Measurements from ENCODE around the gene DCLRE1B.

Gene DCLRE1B

GRCh38 chr1:113904674-113905434 lies at the start of gene DCLRE1B, which contains the start of gene AP4B1:
TSS of gene DCLRE1B (plus strand) at chr1:113905326. CDS start at chr1:113905587, 261 bp downstream.
TSS of gene AP4B1 (minus strand) at chr1:113904799. CDS start at chr1:113904717, 82 bp downstream.
- H3K9me3 Mint-ChIP-seq: no peaks in the 10 kb centered on the region
- peak within 1 kb of the TSS; percentile 99 for H3K4me3 Mint-ChIP-seq
- H3K36me3 Mint-ChIP-seq (ENCODE audit: low read depth): peaks cover 54% of the 10 kb centered on the region
- peaks cover 57% of the 10 kb centered on the region for H3K4me1 Mint-ChIP-seq (ENCODE audit: low read depth)
- H3K27me3 Mint-ChIP-seq: no peaks in the 10 kb centered on the region
- H3K27ac Mint-ChIP-seq: peak within 1 kb of the TSS; percentile 96

GRCh38 chr1:113855630-113856400 lies 49.3 kb upstream of the DCLRE1B start:
- H3K9me3 Mint-ChIP-seq: no peaks in the 10 kb centered on the region
- H3K4me1 Mint-ChIP-seq (ENCODE audit: low read depth): peaks cover 50% of the 10 kb centered on the region
- H3K36me3 Mint-ChIP-seq (ENCODE audit: low read depth): peaks cover 69% of the 10 kb centered on the region
- H3K27ac Mint-ChIP-seq: no peak overlapping the region
- no peaks in the 10 kb centered on the region for H3K27me3 Mint-ChIP-seq
- H3K4me3 Mint-ChIP-seq: no peak overlapping the region

GRCh38 chr1:113856401-113856790 lies 48.7 kb upstream of the DCLRE1B start:
- no peaks in the 10 kb centered on the region for H3K9me3 Mint-ChIP-seq
- no peak overlapping the region for H3K4me3 Mint-ChIP-seq
- no peak overlapping the region for H3K27ac Mint-ChIP-seq
- peaks cover 49% of the 10 kb centered on the region for H3K4me1 Mint-ChIP-seq (ENCODE audit: low read depth)
- no peaks in the 10 kb centered on the region for H3K27me3 Mint-ChIP-seq
- H3K36me3 Mint-ChIP-seq (ENCODE audit: low read depth): peaks cover 68% of the 10 kb centered on the region

DNA sequence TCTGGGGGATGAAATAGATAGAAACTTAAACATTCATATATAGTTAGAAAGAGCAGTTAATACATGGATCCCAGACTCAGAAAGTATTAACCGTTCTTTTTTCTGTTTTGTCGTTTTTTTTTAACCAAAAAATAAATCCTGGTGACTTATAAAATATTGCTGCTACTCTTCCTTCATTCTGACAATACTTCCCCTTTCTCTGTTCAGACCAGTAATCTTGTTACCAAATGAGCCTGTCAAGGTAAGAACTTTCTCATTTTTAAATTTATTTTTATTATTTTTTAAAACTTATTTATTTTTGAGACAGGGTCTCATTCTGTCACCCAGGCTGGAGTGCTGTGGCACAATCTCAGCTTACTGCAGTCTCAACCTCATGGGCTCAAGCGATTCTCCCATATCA lies 47.4 kb upstream of the DCLRE1B start:
- Mint-ChIP-seq H3K4me1 (ENCODE audit: low read depth) (peaks cover 52% of the 10 kb centered on the region), H3K4me3 (no peak overlapping the region), H3K36me3 (ENCODE audit: low read depth) (peaks cover 64% of the 10 kb centered on the region), H3K27ac (no peak overlapping the region), H3K9me3 (no peaks in the 10 kb centered on the region), H3K27me3 (no peaks in the 10 kb centered on the region)

DNA sequence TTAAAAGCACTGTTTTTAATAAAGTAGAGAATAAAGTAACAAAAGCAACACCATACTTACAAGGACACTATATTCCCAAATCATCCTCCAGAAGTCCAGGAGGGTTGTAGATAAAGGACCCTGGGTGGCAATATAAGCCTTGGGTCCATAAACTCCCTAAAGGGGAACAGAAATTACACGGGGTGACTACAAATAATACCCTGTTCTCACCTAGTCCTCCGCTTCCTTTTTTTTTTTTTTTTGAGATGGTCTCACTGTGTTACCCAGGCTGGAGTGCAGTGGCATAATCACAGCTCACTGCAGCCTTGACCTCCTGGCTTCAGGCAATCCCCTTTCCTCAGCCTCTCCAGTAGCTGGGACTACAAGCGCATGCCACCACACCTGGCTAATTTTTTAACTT lies 46.7 kb upstream of the DCLRE1B start:
- Mint-ChIP-seq H3K4me3 (no peak overlapping the region), H3K27me3 (no peaks in the 10 kb centered on the region), H3K4me1 (ENCODE audit: low read depth) (peaks cover 56% of the 10 kb centered on the region), H3K9me3 (no peaks in the 10 kb centered on the region), H3K27ac (no peak overlapping the region), H3K36me3 (ENCODE audit: low read depth) (peaks cover 69% of the 10 kb centered on the region)

DNA sequence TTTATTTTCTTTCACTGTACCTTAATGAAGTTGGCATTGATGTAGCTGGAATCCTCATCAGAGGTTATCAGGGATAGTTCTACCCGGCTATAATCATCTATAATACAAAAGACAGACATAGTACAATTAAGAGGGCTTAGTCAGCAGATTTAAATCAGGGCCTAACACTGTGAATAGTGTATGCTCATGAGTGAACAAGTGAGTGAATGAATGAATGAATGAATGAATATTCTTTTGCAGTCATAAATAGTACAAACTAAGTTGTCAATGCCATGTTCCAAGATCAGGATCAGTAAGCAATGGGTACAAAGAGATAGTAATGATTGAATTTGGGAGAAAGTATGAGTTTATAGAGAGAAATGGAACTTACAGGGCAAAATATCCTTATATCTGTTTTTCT lies 46.1 kb upstream of the DCLRE1B start:
- Mint-ChIP-seq H3K36me3 (ENCODE audit: low read depth) (peaks cover 73% of the 10 kb centered on the region), H3K4me1 (ENCODE audit: low read depth) (peaks cover 57% of the 10 kb centered on the region), H3K4me3 (peak overlapping the region; percentile 24), H3K27me3 (no peaks in the 10 kb centered on the region), H3K9me3 (no peaks in the 10 kb centered on the region), H3K27ac (no peak overlapping the region)

GRCh38 chr1:113859478-113860175 lies 45.5 kb upstream of the DCLRE1B start:
- Mint-ChIP-seq H3K9me3 (no peaks in the 10 kb centered on the region), H3K36me3 (ENCODE audit: low read depth) (peaks cover 71% of the 10 kb centered on the region), H3K27ac (peak overlapping the region; percentile 64), H3K27me3 (no peaks in the 10 kb centered on the region), H3K4me1 (ENCODE audit: low read depth) (peaks cover 51% of the 10 kb centered on the region), H3K4me3 (peak overlapping the region; percentile 42)

GRCh38 chr1:113860891-113861290 lies 44.2 kb upstream of the DCLRE1B start:
- no peaks in the 10 kb centered on the region for H3K9me3 Mint-ChIP-seq
- H3K4me3 Mint-ChIP-seq: no peak overlapping the region
- no peaks in the 10 kb centered on the region for H3K27me3 Mint-ChIP-seq
- H3K27ac Mint-ChIP-seq: peak overlapping the region; percentile 0
- H3K4me1 Mint-ChIP-seq (ENCODE audit: low read depth): peaks cover 60% of the 10 kb centered on the region
- H3K36me3 Mint-ChIP-seq (ENCODE audit: low read depth): peaks cover 74% of the 10 kb centered on the region

DNA sequence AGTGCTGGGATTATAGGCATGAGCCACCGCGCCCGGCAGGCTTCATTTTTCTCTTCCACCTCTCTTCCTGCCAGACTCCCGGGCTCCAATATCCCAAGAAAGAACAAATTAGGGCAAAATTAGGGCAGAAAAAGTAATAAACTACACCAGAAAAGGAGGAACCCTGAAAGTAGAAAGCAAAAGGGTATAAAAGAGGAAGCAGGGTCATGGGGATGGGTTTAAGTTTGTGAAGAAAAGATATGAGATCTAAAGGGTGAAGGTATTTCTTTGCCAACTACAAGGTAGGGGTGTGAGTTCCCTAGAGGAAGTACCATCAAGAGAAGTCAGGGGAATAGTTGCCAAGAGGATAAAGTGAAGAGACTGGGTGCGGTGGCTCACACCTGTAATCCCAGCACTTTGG lies 43.5 kb upstream of the DCLRE1B start:
- H3K27me3 Mint-ChIP-seq: no peaks in the 10 kb centered on the region
- H3K4me3 Mint-ChIP-seq: no peak overlapping the region
- H3K36me3 Mint-ChIP-seq (ENCODE audit: low read depth): peaks cover 71% of the 10 kb centered on the region
- H3K4me1 Mint-ChIP-seq (ENCODE audit: low read depth): peaks cover 66% of the 10 kb centered on the region
- H3K27ac Mint-ChIP-seq: peak overlapping the region; percentile 13
- H3K9me3 Mint-ChIP-seq: no peaks in the 10 kb centered on the region

GRCh38 chr1:113868387-113869083 lies 36.6 kb upstream of the DCLRE1B start:
- H3K9me3 Mint-ChIP-seq: no peaks in the 10 kb centered on the region
- H3K27ac Mint-ChIP-seq: peak overlapping the region; percentile 99
- H3K27me3 Mint-ChIP-seq: no peaks in the 10 kb centered on the region
- peak overlapping the region; percentile 95 for H3K4me3 Mint-ChIP-seq
- H3K36me3 Mint-ChIP-seq (ENCODE audit: low read depth): peaks cover 64% of the 10 kb centered on the region
- H3K4me1 Mint-ChIP-seq (ENCODE audit: low read depth): peaks cover 76% of the 10 kb centered on the region

- Mint-ChIP-seq H3K4me3 (peak overlapping the region; percentile 95), H3K36me3 (ENCODE audit: low read depth) (peaks cover 44% of the 10 kb centered on the region), H3K4me1 (ENCODE audit: low read depth) (peaks cover 87% of the 10 kb centered on the region), H3K27me3 (no peaks in the 10 kb centered on the region), H3K27ac (peak overlapping the region; percentile 99), H3K9me3 (no peaks in the 10 kb centered on the region)
Measured at GRCh38 chr1:113870778-113871177, 34.3 kb upstream of the DCLRE1B start.

GRCh38 chr1:113871597-113872113 lies 33.5 kb upstream of the DCLRE1B start, which contains the start of gene PTPN22:
TSS of gene PTPN22 (minus strand) at chr1:113871712.
- Mint-ChIP-seq H3K4me3 (peak within 1 kb of the TSS; percentile 95), H3K36me3 (ENCODE audit: low read depth) (peaks cover 38% of the 10 kb centered on the region), H3K4me1 (ENCODE audit: low read depth) (peaks cover 85% of the 10 kb centered on the region), H3K27me3 (no peaks in the 10 kb centered on the region), H3K9me3 (no peaks in the 10 kb centered on the region), H3K27ac (peak within 1 kb of the TSS; percentile 99)

- H3K4me3 Mint-ChIP-seq: peak overlapping the region; percentile 95
- no peaks in the 10 kb centered on the region for H3K27me3 Mint-ChIP-seq
- H3K27ac Mint-ChIP-seq: peak overlapping the region; percentile 99
- peaks cover 81% of the 10 kb centered on the region for H3K4me1 Mint-ChIP-seq (ENCODE audit: low read depth)
- no peaks in the 10 kb centered on the region for H3K9me3 Mint-ChIP-seq
- H3K36me3 Mint-ChIP-seq (ENCODE audit: low read depth): peaks cover 34% of the 10 kb centered on the region
Measured at GRCh38 chr1:113872219-113872935, 32.7 kb upstream of the DCLRE1B start.

Data from stimulated activated naive CD8-positive, alpha-beta T cell treated with anti-CD3 and anti-CD28 coated beads, Interleukin-15, Interleukin-2, amounts not matched to agents 100 ng/mL and 50 ng/mL, for 24 hours (primary cell).